Fibroblast of skin of left quadriceps (primary cell): ENCODE measurements around the gene THADA.
A peak's percentile ranks its signal among the peaks of the same experiment; 100 is the strongest.

Source experiments
- DNase-seq, 2 experiments: peaks; one replicate each; pipeline ENCODE4 v3.0.0-alpha.2; 2013; ENCODE audit warnings: low read depth in 2 of 2

The THADA gene

GRCh38 chr2:43210467-43211303 is 385.2 kb downstream of the THADA start:
- DNase-seq = peak; percentile 80 to 82

- no peak for DNase-seq
These were observed 385.7 kb downstream of the THADA start for GRCh38 chr2:43210125-43210466.

GRCh38 chr2:43209204-43209717 is 386.6 kb downstream of the THADA start:
- DNase-seq = no peak

- DNase-seq = no peak
These were observed 388.1 kb downstream of the THADA start for GRCh38 chr2:43207553-43208300.

- DNase-seq = no peak
These were observed 389.2 kb downstream of the THADA start for GRCh38 chr2:43206602-43207001.

GRCh38 chr2:43203373-43203772 is 392.5 kb downstream of the THADA start:
- no peak for DNase-seq

- no peak for DNase-seq
These were observed 393.5 kb downstream of the THADA start for GRCh38 chr2:43202289-43202688.

GRCh38 chr2:43201497-43201896 is 394.3 kb downstream of the THADA start:
- no peak for DNase-seq

GRCh38 chr2:43201016-43201415 is 394.8 kb downstream of the THADA start:
- DNase-seq = no peak

- no peak for DNase-seq
These were observed 396.0 kb downstream of the THADA start for GRCh38 chr2:43199492-43200488.

GRCh38 chr2:43198263-43198662 is 397.6 kb downstream of the THADA start:
- DNase-seq = no peak

- no peak for DNase-seq
These were observed 398.3 kb downstream of the THADA start for GRCh38 chr2:43197588-43197896.

- DNase-seq = no peak
These were observed 398.9 kb downstream of the THADA start for GRCh38 chr2:43196768-43197587.

- no peak for DNase-seq
These were observed 401.5 kb downstream of the THADA start for GRCh38 chr2:43194121-43194869.

- no peak for DNase-seq
These were observed 402.2 kb downstream of the THADA start for GRCh38 chr2:43193652-43194120.

- no peak for DNase-seq
These were observed 402.8 kb downstream of the THADA start for GRCh38 chr2:43192744-43193651.

- DNase-seq = no peak
These were observed 403.8 kb downstream of the THADA start for GRCh38 chr2:43191947-43192516.

GRCh38 chr2:43190311-43191052 is 405.4 kb downstream of the THADA start:
- no peak for DNase-seq
